ENCODE results near the gene NFX1. TPM values are rescaled to one million over a fixed set of nuclear protein-coding genes. Genes with fewer than 3 reads are reported as not detected.
A peak's percentile ranks its signal among the peaks of the same experiment; 100 is the strongest.
"Not testable (repeated sequence)": the region's sequence is repeated elsewhere in the genome, so short reads cannot be mapped to it uniquely, and the experiment has no call there.

Gene NFX1
- total and polyA plus RNA-seq, 12 donors, result 14.5 to 44.1 (median 33.7) TPM

DNA sequence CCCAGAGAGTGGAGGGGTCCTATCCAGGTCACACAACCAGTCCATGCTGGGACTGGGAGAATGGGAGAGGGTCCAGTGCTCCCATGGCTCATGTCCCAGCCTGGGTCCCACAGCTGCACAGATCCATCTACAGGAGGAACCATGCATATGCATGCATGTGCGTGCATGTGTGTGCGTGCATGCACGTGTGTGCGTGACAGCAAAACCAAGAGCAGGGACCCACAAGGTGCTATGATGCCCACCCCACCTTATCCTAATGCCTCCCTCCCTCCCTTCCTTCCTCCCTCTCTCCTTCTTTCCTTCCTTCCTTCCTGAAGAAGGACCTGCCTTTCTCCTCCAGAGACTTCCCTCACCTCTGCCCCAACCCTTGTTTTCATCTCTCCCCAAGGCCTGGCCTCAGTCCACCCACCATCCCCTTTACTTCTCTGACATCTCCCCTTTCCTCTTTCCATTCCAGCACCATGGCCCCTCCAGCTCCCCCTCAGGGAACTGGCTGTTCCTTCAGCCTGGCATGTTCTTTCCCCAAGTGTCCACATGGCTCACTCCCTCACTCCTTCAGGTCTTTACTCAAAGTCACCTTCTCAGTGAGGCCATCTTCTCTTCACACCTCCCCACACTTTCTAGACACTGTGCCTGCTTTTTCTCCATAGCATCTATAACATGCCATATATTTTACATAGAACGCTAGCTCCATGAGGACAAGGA lies 90.2 kb downstream of the NFX1 start:
- Histone ChIP-seq H3K36me3 (peaks cover 0 to 16% (median 0%) of the 10 kb centered on the region in 9 donors), H3K9me3 (no peaks in the 10 kb centered on the region), H3K4me1 (peaks cover 7 to 37% (median 15%) of the 10 kb centered on the region in 9 donors), H3K4me3 (no peak overlapping the region), H3K27ac (peak overlapping the region in 6 of 10 donors; percentile 55 to 71 (median 64)), H3K27me3 (no peaks in the 10 kb centered on the region)
- intact Hi-C loops (cut with DNase I), result no loop called here
- no peak for DNase-seq
- TF ChIP-seq, protein P1, sequence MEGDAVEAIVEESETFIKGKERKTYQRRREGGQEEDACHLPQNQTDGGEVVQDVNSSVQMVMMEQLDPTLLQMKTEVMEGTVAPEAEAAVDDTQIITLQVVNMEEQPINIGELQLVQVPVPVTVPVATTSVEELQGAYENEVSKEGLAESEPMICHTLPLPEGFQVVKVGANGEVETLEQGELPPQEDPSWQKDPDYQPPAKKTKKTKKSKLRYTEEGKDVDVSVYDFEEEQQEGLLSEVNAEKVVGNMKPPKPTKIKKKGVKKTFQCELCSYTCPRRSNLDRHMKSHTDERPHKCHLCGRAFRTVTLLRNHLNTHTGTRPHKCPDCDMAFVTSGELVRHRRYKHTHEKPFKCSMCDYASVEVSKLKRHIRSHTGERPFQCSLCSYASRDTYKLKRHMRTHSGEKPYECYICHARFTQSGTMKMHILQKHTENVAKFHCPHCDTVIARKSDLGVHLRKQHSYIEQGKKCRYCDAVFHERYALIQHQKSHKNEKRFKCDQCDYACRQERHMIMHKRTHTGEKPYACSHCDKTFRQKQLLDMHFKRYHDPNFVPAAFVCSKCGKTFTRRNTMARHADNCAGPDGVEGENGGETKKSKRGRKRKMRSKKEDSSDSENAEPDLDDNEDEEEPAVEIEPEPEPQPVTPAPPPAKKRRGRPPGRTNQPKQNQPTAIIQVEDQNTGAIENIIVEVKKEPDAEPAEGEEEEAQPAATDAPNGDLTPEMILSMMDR (IDR thresholded peaks at IDR 0.05), result no peak
- ATAC-seq, result peak in 6 of 8 donors; percentile 16 to 54 (median 26)
- 76 to 83% methylated on average over 5 of the region's 5 CpGs for WGBS, 2 donors

DNA sequence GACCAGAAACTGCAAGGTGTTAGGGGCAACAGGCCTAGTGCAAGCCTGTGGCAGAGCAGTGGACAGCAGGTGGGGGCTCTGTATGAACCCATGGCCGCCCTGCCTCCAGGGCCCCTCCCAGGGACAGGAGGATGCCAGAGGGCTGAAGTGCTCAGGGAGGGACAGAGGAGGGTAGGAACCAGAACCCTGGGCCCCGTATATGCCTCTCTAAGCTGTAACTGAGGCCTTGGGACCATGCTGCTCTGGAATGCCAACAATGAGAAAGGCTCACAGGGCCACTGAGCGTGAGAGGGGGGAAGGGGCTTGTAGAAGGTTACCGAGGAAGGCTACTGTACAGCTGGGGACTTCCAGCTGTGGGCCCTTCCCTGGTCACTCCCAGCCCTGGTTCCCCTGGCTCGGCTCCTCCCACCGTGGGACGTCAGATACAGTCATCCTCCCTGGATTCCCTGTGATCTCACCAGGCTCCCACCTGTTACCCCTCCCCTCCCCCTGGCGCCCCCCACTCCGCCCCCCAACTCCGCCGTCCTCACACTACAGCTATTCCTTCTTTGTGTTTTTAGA lies 91.0 kb downstream of the NFX1 start:
- peak overlapping the region in 7 of 10 donors; percentile 38 to 71 (median 59) for H3K27ac ChIP-seq
- intact Hi-C loops (cut with DNase I), result no loop called here
- peaks cover 2 to 29% (median 11%) of the 10 kb centered on the region in 9 donors for H3K4me1 ChIP-seq
- H3K4me3 ChIP-seq, result no peak overlapping the region
- ATAC-seq (peak; percentile 49 to 75 (median 66)), DNase-seq (no peak)
- 46 to 53% methylated on average over 11 of the region's 11 CpGs for WGBS, 2 donors
- H3K36me3 ChIP-seq, result peaks cover 0 to 19% (median 0%) of the 10 kb centered on the region in 9 donors
- no peaks in the 10 kb centered on the region for H3K9me3 ChIP-seq
- TF ChIP-seq, protein P1 (IDR thresholded peaks at IDR 0.05), result no peak
- H3K27me3 ChIP-seq, result no peaks in the 10 kb centered on the region

DNA sequence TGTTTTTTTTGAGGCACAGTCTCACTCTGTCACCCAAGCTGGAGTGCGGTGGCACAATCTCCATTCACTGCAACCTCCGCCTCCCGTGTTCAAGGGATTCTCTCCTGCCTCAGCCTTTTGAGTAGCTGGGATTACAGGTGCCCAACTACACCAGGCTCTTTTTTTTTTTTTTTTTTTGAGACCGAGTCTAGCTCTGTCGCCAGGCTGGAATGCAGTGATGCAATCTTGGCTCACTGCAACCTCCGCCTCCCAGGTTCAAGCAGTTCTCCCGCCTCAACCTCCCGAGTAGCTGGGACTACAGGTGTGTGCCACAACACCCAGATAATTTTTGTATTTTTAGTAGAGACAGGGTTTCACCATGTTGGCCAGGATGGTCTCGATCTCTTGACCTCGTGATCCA lies 92.1 kb downstream of the NFX1 start:
- H3K9me3 ChIP-seq; H3K27me3 ChIP-seq; ATAC-seq; intact Hi-C loops (cut with DNase I); DNase-seq; H3K4me3 ChIP-seq: not testable (repeated sequence)
- peak overlapping the region in 1 of 10 donors; percentile 71 for H3K27ac ChIP-seq
- WGBS, 2 donors, result 63 to 64% methylated on average over 10 of the region's 10 CpGs
- peaks cover 0 to 28% (median 9%) of the 10 kb centered on the region in 9 donors for H3K4me1 ChIP-seq
- H3K36me3 ChIP-seq, result peaks cover 0 to 19% (median 0%) of the 10 kb centered on the region in 9 donors

DNA sequence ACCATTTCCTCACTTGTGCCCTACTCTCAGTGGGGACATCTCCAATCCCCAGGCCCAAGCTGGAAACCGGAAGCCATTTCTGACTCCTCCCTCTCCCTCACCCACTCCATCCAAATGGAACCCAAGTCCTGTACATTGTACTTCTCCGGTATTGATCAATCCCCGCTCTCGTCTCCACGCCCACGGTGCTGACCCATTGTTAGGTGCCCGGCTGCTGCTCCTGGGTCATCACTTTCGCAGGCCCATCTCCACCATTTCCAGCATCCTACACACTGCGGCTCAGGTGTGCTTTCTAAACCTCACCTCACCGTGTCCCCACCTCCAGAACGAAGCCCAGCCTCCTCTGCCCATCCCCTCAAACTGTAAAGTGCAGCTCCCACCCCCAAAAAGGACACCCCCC lies 93.1 kb downstream of the NFX1 start:
- ATAC-seq; DNase-seq; H3K27ac ChIP-seq; intact Hi-C loops (cut with DNase I); H3K4me3 ChIP-seq; H3K9me3 ChIP-seq; H3K27me3 ChIP-seq: not testable (repeated sequence)
- Histone ChIP-seq H3K4me1 (peaks cover 0 to 37% (median 9%) of the 10 kb centered on the region in 9 donors), H3K36me3 (peaks cover 0 to 19% (median 0%) of the 10 kb centered on the region in 9 donors)
- WGBS, 2 donors, result 92 to 97% methylated on average over 11 of the region's 11 CpGs

DNA sequence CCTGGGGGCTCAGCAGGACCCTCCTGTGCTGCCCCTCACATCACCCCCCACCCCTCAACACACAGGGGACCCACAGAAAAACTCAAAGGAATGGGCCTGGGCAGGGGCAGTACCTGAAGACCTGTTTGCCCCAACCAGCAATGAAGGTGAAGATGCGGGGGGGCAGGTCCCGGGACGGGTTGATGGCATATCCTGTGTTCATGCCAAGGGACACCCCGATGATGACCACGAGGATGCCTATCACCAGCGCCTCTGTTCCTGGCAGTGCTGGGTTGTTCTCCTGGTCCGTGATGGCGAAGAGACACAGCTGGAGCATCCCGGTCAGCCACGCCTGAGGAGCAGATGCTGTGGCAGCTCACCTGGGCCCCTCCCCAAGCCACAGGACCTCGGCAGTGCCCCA lies 95.2 kb downstream of the NFX1 start:
- ATAC-seq; H3K4me3 ChIP-seq; H3K9me3 ChIP-seq; H3K27ac ChIP-seq; DNase-seq; H3K27me3 ChIP-seq; intact Hi-C loops (cut with DNase I): not testable (repeated sequence)
- WGBS, 2 donors, result 95 to 98% methylated on average over 11 of the region's 11 CpGs
- Histone ChIP-seq H3K36me3 (peaks cover 0 to 19% (median 0%) of the 10 kb centered on the region in 9 donors), H3K4me1 (peaks cover 2 to 36% (median 10%) of the 10 kb centered on the region in 9 donors)

DNA sequence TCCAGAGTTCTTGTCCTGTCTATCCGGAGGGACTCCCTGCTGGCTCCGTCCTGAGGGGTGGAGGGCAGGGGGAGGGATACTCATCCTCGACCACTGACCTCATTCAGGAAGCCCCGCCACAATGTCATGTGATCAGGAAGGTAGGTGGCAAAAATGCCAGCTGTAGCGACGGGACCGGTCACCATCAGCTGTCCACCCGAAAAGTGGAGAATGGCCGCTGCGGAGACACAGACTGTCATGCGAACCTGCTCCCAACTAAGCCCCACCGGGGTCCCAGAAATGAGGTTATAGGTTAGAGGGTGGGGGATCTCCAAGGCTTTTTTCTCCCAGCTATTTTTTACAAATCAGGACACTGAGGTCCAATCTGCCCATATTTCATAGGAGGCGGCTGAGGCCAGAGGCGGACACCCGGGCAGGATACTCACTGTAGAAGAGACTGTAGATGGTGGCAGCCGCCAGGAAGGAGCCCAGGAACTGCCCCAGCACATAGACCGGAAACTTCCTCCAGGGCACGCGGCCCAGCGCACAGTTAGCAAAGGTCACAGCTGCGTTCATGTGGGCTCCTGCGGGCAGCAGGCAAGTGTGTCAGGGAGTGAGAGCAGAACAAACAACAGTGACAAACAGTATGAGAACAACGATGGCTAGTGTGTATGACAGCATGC lies 95.8 kb downstream of the NFX1 start:
- H3K27me3 ChIP-seq; H3K4me3 ChIP-seq; ATAC-seq; intact Hi-C loops (cut with DNase I); H3K9me3 ChIP-seq; DNase-seq: not testable (repeated sequence)
- H3K36me3 ChIP-seq, result peaks cover 0 to 19% (median 0%) of the 10 kb centered on the region in 9 donors
- peak overlapping the region in 2 of 10 donors; percentile 41 to 65 for H3K27ac ChIP-seq
- H3K4me1 ChIP-seq, result peaks cover 5 to 36% (median 15%) of the 10 kb centered on the region in 9 donors
- 77 to 87% methylated on average over 22 to 23 of the region's 23 CpGs for WGBS, 2 donors

DNA sequence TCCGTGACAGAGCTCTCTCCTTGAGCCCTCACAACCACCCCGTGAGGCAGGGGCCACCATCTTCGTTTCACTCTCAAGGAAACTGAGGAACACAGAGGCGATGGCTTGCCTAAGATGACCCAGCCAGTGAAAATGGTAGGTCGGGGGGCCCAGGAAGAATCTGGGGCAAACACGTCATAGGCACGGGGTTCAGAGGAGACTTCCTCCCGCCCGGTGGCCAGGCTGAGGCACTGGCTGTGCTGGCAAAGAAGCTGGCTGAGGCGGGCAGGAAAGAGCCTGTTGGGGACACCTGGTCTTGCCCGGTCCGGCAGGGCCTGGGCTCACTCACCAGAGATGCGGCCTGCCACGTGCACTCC lies 96.3 kb downstream of the NFX1 start:
- Histone ChIP-seq H3K4me1 (peaks cover 3 to 36% (median 16%) of the 10 kb centered on the region in 9 donors), H3K27ac (peak overlapping the region in 2 of 10 donors; percentile 41 to 65), H3K36me3 (peaks cover 0 to 19% (median 0%) of the 10 kb centered on the region in 9 donors)
- ATAC-seq; H3K4me3 ChIP-seq; DNase-seq; H3K9me3 ChIP-seq; H3K27me3 ChIP-seq; intact Hi-C loops (cut with DNase I): not testable (repeated sequence)
- WGBS, 2 donors, result 83 to 91% methylated on average over 11 to 14 of the region's 14 CpGs

DNA sequence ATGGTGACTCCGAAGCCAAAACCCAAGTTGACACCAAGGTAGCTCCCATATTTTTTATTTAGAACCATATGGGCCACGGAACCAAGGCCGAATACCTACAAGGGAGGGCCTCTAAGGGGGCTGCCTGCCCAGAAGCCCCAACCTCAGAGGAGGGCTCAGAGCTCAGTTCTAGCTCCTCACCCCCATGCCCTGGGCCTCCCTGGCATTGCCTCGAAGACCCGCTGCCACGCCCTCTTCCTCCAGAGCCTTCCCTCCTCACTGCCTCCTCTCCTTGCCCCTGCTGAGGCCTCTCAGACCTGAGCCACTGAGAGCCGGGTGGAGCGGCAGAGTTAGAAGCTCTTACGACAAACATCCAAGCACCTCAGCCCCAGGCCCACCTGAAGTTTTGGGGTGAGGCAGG lies 96.7 kb downstream of the NFX1 start:
- H3K27ac ChIP-seq, result peak overlapping the region in 2 of 10 donors; percentile 41 to 65
- DNase-seq; intact Hi-C loops (cut with DNase I); H3K9me3 ChIP-seq; ATAC-seq; H3K27me3 ChIP-seq; H3K4me3 ChIP-seq: not testable (repeated sequence)
- H3K36me3 ChIP-seq, result peaks cover 0 to 19% (median 0%) of the 10 kb centered on the region in 9 donors
- WGBS, 2 donors, result 81 to 88% methylated on average over 9 of the region's 9 CpGs
- H3K4me1 ChIP-seq, result peaks cover 3 to 40% (median 20%) of the 10 kb centered on the region in 9 donors
